Progenitor cell of endocrine pancreas (in vitro differentiated cells): ENCODE results near the gene RERE. TPM values are rescaled to one million over a fixed set of nuclear protein-coding genes. Genes with fewer than 3 reads are reported as not detected.

Experiments
- DNase-seq: peaks from one replicate; pipeline ENCODE4 v3.0.0; 2021; ENCODE audit warnings: low spot score; ENCODE audit not compliant: unreplicated experiment
- H3K27ac Mint-ChIP-seq: 2 replicates; pipeline ENCODE4 v1.8.0; 2021; ENCODE audit warnings: mild to moderate bottlenecking, moderate library complexity, mixed read lengths
- H3K27me3 Mint-ChIP-seq: 2 replicates; pipeline ENCODE4 v1.8.0; 2021; ENCODE audit warnings: mixed read lengths
- H3K36me3 Mint-ChIP-seq: 2 replicates; pipeline ENCODE4 v1.8.0; 2022; ENCODE audit warnings: mixed read lengths; ENCODE audit not compliant: insufficient read depth
- H3K4me1 Mint-ChIP-seq: 2 replicates; pipeline ENCODE4 v1.8.0; 2021; ENCODE audit warnings: low read depth, mixed read lengths
- H3K4me3 Mint-ChIP-seq: 2 replicates; pipeline ENCODE4 v1.8.0; 2021; ENCODE audit warnings: low read depth, mild to moderate bottlenecking, moderate library complexity, mixed read lengths
- H3K9me3 Mint-ChIP-seq: 2 replicates; pipeline ENCODE4 v1.8.0; 2021; ENCODE audit warnings: low read depth, mixed read lengths
- total RNA-seq: library from RNA; stranded (reverse); gene quantifications from 2 replicates; pipeline ENCODE4 v1.2.1, GENCODE V29; 2021
- TF ChIP-seq, protein P1 (sequence below): fragments of 200-600 bp; sonication (generic); IDR thresholded peaks from one replicate; pipeline ENCODE4 v1.5.0; 2021; ENCODE audit warnings: antibody characterized with exemption, mild to moderate bottlenecking; ENCODE audit not compliant: unreplicated experiment

Gene RERE
- total RNA-seq, 1 donor from 2014 or later = 329 TPM

DNA sequence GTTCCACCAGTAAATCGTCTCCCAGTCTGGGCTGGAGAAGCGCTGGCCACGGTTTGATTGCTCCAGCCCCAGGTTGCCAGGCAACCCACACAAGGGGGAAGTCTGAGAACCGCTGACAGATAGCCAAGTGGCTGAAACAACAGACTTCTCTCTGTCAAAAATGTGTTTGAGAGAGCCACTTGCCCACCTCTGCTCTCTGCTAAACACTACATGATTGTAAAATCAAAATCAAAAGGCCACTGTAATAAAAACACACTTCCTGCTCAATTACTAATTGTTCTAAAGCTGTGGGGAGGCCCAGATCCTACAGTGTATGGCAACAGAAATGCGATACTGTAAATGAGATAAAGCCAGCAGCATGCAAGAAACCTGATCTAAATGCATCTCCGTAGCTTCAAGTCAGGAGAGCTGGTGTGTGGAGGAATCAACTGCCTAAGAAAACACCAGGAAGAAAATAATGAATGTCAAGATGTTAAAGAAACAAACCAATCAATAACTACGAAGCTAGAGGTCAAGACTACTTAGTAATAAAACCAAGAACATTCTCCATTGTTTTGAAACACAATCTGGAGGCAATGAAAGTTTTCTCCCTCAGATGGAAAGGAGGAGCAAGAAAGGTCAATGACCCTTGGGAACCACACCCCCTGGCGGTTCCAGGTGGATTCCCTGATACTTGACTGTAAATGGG is 378.3 kb downstream of the RERE start:
- Mint-ChIP-seq H3K36me3 (peaks cover 12% of the 10 kb centered on the region), H3K27ac (peak overlapping the region; percentile 94), H3K4me3 (no peak overlapping the region), H3K4me1 (peaks cover 35% of the 10 kb centered on the region), H3K9me3 (peaks cover 3% of the 10 kb centered on the region), H3K27me3 (no peaks in the 10 kb centered on the region)
- DNase-seq = no peak
- TF ChIP-seq, protein P1, sequence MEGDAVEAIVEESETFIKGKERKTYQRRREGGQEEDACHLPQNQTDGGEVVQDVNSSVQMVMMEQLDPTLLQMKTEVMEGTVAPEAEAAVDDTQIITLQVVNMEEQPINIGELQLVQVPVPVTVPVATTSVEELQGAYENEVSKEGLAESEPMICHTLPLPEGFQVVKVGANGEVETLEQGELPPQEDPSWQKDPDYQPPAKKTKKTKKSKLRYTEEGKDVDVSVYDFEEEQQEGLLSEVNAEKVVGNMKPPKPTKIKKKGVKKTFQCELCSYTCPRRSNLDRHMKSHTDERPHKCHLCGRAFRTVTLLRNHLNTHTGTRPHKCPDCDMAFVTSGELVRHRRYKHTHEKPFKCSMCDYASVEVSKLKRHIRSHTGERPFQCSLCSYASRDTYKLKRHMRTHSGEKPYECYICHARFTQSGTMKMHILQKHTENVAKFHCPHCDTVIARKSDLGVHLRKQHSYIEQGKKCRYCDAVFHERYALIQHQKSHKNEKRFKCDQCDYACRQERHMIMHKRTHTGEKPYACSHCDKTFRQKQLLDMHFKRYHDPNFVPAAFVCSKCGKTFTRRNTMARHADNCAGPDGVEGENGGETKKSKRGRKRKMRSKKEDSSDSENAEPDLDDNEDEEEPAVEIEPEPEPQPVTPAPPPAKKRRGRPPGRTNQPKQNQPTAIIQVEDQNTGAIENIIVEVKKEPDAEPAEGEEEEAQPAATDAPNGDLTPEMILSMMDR = peak; percentile 41

DNA sequence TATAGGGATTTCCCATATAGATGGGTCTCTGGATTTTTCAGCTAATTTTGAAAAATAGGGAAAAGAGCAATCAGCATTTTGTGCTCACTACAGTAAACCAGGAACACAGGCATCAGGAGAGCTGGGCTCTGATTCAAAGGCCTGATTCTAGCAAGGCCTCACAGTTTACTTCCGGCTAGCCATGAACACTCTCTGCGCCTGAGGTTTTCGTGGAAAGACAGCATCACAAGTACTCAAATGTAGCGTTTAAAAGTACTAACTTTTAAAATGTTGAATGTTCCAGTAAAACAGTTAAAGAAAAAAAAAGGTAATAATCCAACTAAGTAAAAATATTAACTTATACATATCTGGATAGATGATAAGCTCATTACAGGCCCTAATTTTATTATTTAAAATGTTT is 379.0 kb downstream of the RERE start:
- Mint-ChIP-seq H3K27me3 (no peaks in the 10 kb centered on the region), H3K4me3 (no peak overlapping the region), H3K4me1 (peaks cover 34% of the 10 kb centered on the region), H3K9me3 (peaks cover 3% of the 10 kb centered on the region), H3K27ac (peak overlapping the region; percentile 67), H3K36me3 (peaks cover 11% of the 10 kb centered on the region)
- TF ChIP-seq, protein P1 = no peak
- no peak for DNase-seq

DNA sequence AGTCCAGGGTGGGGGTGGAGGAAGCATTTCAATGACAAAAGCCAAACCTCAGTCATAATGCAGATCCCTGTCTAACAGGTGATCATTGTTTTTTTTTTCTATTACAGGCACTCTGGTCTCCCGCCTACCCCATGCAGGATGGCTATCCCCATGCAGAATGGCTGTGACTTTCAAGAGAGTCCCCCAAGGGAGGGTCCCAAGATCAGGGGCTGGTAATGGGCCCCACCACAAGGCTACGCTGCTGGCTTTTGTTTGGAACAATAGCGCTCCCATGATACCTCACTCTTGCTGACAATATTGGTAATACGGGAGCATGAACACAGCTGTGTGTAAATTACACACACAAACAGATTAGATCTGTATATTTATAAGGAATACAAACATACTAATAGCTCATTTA is 380.1 kb downstream of the RERE start:
- no peaks in the 10 kb centered on the region for H3K9me3 Mint-ChIP-seq
- H3K36me3 Mint-ChIP-seq = peaks cover 6% of the 10 kb centered on the region
- peak overlapping the region; percentile 63 for H3K27ac Mint-ChIP-seq
- H3K27me3 Mint-ChIP-seq = no peaks in the 10 kb centered on the region
- no peak for DNase-seq
- peaks cover 34% of the 10 kb centered on the region for H3K4me1 Mint-ChIP-seq
- TF ChIP-seq, protein P1 = no peak
- no peak overlapping the region for H3K4me3 Mint-ChIP-seq

DNA sequence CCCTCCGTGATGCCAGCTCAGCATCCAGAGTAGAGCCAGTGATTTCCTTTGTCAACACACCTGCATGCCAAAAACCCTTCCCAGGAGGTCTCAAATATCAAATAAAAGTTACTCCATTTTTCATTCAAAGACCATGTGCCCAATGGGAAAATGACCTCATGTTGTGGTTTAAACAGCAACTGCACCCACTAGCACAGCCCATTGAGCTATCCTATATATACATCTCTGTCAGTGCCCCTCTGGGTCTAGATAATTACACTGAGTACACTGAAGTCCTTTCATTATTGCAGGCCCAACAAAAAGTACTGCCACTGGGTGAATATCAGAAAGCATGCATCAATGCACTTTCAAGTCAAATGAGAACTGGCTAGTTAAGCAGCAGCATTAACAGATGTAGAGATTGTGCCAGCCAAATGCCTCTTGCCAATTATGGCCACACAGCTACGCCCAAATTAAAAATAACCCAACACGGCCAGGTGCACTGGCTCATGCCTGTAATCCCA is 381.8 kb downstream of the RERE start:
- no peaks in the 10 kb centered on the region for H3K27me3 Mint-ChIP-seq
- no peak overlapping the region for H3K4me3 Mint-ChIP-seq
- TF ChIP-seq, protein P1 = no peak
- no peak for DNase-seq
- H3K36me3 Mint-ChIP-seq = peaks cover 4% of the 10 kb centered on the region
- peaks cover 32% of the 10 kb centered on the region for H3K4me1 Mint-ChIP-seq
- H3K27ac Mint-ChIP-seq = no peak overlapping the region
- no peaks in the 10 kb centered on the region for H3K9me3 Mint-ChIP-seq

DNA sequence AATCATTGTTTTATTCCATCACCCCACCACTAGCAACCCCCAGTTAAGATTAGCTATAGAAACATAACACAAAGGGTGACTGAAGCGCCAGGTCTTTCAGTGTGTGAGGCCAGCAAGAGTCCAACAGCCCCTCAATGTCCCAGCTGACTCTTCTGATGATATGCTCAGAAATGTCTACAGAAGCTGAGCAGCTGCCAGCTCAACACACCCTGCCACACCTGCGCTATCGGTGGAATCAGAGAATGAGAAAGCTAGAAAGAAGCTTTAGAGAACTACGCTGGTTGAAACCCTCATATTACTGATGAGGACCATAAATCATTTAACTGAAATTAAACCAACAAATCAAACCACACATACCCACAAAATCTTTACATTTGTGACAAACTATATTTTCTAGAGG is 383.3 kb downstream of the RERE start:
- Mint-ChIP-seq H3K4me3 (no peak overlapping the region), H3K27me3 (no peaks in the 10 kb centered on the region), H3K27ac (peak overlapping the region; percentile 69), H3K36me3 (peaks cover 4% of the 10 kb centered on the region), H3K9me3 (no peaks in the 10 kb centered on the region), H3K4me1 (peaks cover 24% of the 10 kb centered on the region)
- no peak for DNase-seq
- TF ChIP-seq, protein P1 = no peak
